Sciatic nerve (tissue), 2 donors: ENCODE data around the gene PRKG2. TPM values are rescaled to one million over a fixed set of nuclear protein-coding genes. Genes with fewer than 3 reads are reported as not detected.
A peak's percentile ranks its signal among the peaks of the same experiment; 100 is the strongest.

Source experiments
- ATAC-seq: fragments of 200-7000 bp; cut with Tn5 transposase; one replicate; pipeline ENCODE4 v1.9.1; 2020; ENCODE audit warnings: mild to moderate bottlenecking, moderate library complexity
- DNase-seq: peaks from one replicate; pipeline ENCODE4 v3.0.0-alpha.2; 2020; ENCODE audit warnings: low spot score
- intact Hi-C: fragments of 100-400 bp; cut with DNase I; formaldehyde crosslinking; loops from one replicate; pipeline ENCODE4 v1.14.2; 2022
- total RNA-seq: library from RNA; stranded (reverse); fragmentation: NEBNext Ultra II Directional; extraction: Animal tissue kit (Norgen Biotek cat#: 25700); gene quantifications from one replicate; pipeline ENCODE4 v1.2.1, GENCODE V29; 2021
- donor health status: DM: no; HTN: no; CAD: no.
- donor health status: DM: no; HTN: no; CAD: no.

The PRKG2 gene
- total RNA-seq, 1 donor from 2014 or later: 3.2 TPM

DNA sequence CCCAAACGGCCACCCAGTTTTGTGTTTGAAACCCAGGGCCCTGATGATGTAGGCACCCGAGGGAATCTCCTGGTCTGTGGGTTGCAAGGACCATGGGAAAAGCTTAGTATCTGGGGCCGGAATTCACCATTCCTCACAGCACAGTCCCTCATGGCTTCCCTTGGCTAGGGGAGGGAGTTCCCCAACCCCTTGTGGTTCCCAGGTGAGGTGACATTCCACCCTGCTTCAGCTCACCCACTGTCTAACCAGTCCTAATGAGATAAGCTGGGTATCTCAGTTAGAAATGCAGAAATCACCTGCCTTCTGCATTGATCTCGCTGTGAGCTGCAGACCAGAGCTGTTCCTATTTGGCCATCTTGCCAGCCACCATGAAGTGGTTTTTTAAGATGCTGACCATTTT lies 84.0 kb downstream of the PRKG2 start:
- intact Hi-C loops: no loop called here
- ATAC-seq (no peak), DNase-seq (no peak)

DNA sequence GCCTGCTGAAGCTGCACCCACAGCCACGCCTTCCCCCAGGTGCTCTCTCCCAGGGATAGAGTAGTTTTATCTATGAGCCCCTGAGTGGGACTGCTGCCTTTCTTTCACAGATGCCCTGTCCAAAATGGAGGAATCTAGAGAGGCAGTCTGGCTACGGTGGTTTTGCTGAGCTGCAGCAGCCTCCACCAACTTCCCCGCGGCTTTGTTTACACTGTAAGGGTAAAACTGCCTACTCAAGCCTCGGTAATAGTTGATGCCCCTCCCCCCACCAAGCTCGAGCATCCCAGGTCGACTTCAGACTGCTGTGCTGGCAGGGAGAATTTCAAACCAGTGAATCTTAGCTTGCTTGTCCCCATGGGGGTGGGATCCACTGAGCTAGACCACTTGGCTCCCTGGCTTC lies 84.5 kb downstream of the PRKG2 start:
- ATAC-seq: no peak

DNA sequence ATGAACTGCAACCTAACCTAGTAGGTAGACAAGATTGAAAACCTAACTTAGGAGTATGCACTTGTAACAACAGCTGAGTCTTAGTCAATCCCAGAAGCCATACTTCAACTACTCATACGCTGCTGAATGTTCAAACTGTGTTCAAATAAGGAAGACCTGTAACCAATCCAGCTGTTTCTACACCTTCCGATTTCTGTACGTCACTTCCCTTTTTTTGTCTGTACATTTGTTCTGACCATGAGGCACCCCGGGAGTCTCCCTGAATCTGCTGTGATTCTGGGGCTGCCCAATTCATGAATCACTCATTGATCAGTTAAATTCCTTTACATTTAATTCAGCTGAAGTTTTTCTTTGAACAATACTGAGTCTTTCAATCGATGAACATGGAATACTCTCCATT lies 95.0 kb downstream of the PRKG2 start:
- ATAC-seq (no peak), DNase-seq (no peak)
- intact Hi-C loops: no loop called here

More for the DNA sequence above, 84.5 kb downstream of the PRKG2 start:
- no peak for DNase-seq
- intact Hi-C loops: no loop called here

DNA sequence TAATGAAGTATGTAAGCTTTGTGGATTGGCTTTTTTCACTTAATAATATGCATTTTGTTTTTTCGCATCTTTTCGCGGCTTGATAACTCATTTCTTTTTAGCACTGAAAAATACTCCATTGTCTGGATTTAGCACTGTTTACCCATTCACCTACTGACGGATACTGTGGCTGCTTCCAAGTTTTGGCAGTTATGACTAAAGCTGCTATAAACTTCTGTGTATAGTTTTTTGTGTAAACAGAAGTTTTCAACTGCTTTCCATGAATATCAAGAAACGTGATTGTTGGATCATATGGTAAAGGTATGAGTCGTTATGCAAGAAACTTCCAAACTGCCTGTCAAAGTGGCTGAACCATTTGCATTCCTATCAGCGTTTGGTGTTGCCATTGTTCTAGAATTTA lies 96.9 kb downstream of the PRKG2 start:
- ATAC-seq: no peak
- intact Hi-C loops: no loop called here
- DNase-seq: no peak

GRCh38 chr4:81116566-81116965 lies 98.5 kb downstream of the PRKG2 start:
- intact Hi-C loops: no loop called here
- DNase-seq (no peak), ATAC-seq (no peak)

DNA sequence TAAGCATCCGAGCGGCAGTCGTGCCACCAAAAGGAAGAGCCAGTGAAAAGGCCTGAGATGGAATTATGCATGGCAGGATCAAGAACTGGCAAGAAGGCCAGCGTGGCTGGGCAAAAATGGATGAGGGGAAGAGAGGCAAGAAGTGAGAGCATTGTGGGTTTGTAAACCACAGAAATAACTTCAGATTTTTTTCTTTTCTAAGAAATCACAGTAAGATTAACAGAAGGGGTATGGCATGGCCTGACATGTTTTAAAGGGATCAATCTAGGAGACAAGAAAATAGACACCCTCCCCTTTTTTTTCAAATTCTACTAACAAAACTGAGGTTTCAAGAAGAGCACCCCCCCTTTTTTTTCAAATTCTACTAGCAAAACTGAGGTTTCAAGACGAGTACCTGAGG lies 102.0 kb downstream of the PRKG2 start:
- ATAC-seq: no peak
- DNase-seq: no peak
- intact Hi-C loops: no loop called here

GRCh38 chr4:81109356-81109755 lies 105.7 kb downstream of the PRKG2 start:
- ATAC-seq (no peak), DNase-seq (no peak)
- intact Hi-C loops: no loop called here

GRCh38 chr4:81106150-81106549 lies 108.9 kb downstream of the PRKG2 start:
- intact Hi-C loops: no loop called here
- ATAC-seq: no peak
- DNase-seq: no peak

- intact Hi-C loops: no loop called here
- no peak for DNase-seq
- ATAC-seq: no peak
Observed at GRCh38 chr4:81102107-81102506, 112.9 kb downstream of the PRKG2 start.

GRCh38 chr4:81096566-81096965 lies 118.5 kb downstream of the PRKG2 start:
- ATAC-seq: no peak
- no peak for DNase-seq
- intact Hi-C loops: no loop called here

- ATAC-seq (no peak), DNase-seq (no peak)
- intact Hi-C loops: no loop called here
Observed at GRCh38 chr4:81095389-81095788, 119.6 kb downstream of the PRKG2 start.

GRCh38 chr4:81093720-81094401 lies 121.2 kb downstream of the PRKG2 start:
- intact Hi-C loops: no loop called here
- DNase-seq (no peak), ATAC-seq (no peak)

GRCh38 chr4:81085979-81086378 lies 129.0 kb downstream of the PRKG2 start:
- no peak for ATAC-seq
- intact Hi-C loops: no loop called here

DNA sequence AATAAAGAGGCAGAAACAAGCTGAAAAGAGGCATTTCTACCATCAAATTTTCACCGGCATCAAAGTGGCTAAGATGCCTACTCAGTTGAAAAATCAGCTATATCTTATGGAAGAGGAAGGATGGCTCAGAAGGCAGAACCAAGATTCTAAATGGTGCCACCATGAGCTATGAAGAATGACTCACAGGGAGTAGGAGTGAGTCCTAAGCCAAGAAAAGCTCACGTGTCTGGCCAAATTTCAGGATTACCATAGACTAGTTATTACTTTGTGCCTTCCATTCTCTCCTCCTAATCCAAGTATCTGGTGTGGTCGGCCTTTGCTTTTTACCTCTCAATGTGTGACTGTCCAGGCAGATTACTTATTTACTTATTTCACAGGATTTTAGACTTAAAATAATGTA lies 129.7 kb downstream of the PRKG2 start:
- ATAC-seq (no peak), DNase-seq (no peak)
- intact Hi-C loops: no loop called here

More at GRCh38 chr4:81085979-81086378, 129.0 kb downstream of the PRKG2 start:
- no peak for DNase-seq

- DNase-seq (no peak), ATAC-seq (no peak)
- intact Hi-C loops: no loop called here
Observed at GRCh38 chr4:81084634-81085033, 130.4 kb downstream of the PRKG2 start.

GRCh38 chr4:81084029-81084428 lies 131.0 kb downstream of the PRKG2 start:
- DNase-seq (no peak), ATAC-seq (no peak)
- intact Hi-C loops: no loop called here

GRCh38 chr4:81081156-81081555 lies 133.9 kb downstream of the PRKG2 start:
- intact Hi-C loops: no loop called here
- ATAC-seq (no peak), DNase-seq (no peak)

- intact Hi-C loops: no loop called here
- DNase-seq (no peak), ATAC-seq (no peak)
Observed at GRCh38 chr4:81071013-81071412, 144.0 kb downstream of the PRKG2 start.

GRCh38 chr4:81069706-81070331 lies 145.2 kb downstream of the PRKG2 start:
- peak; percentile 83 for ATAC-seq
- DNase-seq: peak; percentile 70
- intact Hi-C loops: no loop called here

GRCh38 chr4:81065446-81065845 lies 149.6 kb downstream of the PRKG2 start:
- intact Hi-C loops: no loop called here
- ATAC-seq: no peak
- no peak for DNase-seq

GRCh38 chr4:81062001-81062400 lies 153.0 kb downstream of the PRKG2 start:
- DNase-seq (no peak), ATAC-seq (no peak)
- intact Hi-C loops: no loop called here
